ENCODE data around the gene TRPV3. TPM values are rescaled to one million over a fixed set of nuclear protein-coding genes. Genes with fewer than 3 reads are reported as not detected.

TRPV3 gene
- polyA plus RNA-seq, 1 donor (not counting 4 experiments of a cell fraction or from before 2014, with no cell fraction given): 9.4 TPM

DNA sequence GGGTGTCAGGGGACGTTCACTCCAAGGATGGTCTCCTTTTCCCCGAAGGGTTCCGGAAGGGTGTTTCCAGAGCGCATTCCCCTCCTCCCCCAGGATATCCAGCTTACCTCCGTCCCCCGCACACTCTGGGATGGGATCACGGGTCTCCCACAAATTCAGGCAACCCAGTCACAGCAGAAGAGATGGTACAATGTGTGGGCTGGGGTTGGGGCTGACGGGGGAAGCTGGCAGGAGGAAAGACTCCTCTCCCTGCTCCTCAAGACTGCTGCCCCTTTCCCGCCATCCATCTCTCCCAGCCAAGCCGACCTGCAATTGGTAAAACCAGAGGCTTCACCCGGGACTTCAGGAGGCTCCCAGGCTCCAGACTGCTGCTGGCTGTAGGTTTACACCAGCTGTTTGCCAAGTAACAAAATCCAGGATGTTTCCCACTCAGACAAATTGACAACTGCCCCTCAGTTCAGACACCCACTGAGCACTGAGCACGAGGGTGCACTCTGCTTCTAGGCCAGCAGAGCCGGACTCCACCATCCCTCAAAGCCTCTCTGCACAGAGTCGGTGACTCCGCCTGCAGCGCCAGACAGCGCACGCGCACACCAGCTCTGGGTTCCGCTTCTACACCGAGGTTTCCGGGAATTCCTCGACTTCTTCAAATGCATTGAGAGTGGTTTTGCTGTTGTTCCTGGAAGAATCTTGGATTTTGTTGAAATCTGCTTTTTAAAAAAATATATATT is 44.1 kb downstream of the TRPV3 start:
- Histone ChIP-seq H3K4me2 (ENCODE audit: control insufficient read depth, extremely low read depth, insufficient read depth, low read depth, low read length) (no peak overlapping the region), H2AFZ (ENCODE audit: control insufficient read depth, low read length) (no peak overlapping the region), H3K79me2 (ENCODE audit: control insufficient read depth, insufficient read depth, low read length) (no peaks in the 10 kb centered on the region), H3K4me1 (ENCODE audit: control insufficient read depth, extremely low read depth, insufficient read depth, low read length) (no peaks in the 10 kb centered on the region), H3K27me3 (ENCODE audit: control insufficient read depth, extremely low read depth, insufficient read depth, low read length) (no peaks in the 10 kb centered on the region), H3K9me3 (ENCODE audit: control insufficient read depth, low read depth, low read length) (no peaks in the 10 kb centered on the region), H3K4me3 (ENCODE audit: control insufficient read depth in 2 of 3, extremely low read depth in 1 of 3, insufficient read depth in 2 of 3, low read depth in 1 of 3, low read length in 3 of 3) (no peak overlapping the region), H3K36me3 (ENCODE audit: control insufficient read depth in 2 of 2, extremely low read depth in 1 of 2, insufficient read depth in 2 of 2, low read length in 2 of 2) (peaks cover 14 to 24% of the 10 kb centered on the region in 2 experiments), H3K27ac (ENCODE audit: control insufficient read depth, insufficient read depth, low read length) (no peak overlapping the region), H4K20me1 (ENCODE audit: control insufficient read depth, extremely low read depth, insufficient read depth, low read length) (no peaks in the 10 kb centered on the region), H3K9me1 (ENCODE audit: control insufficient read depth, extremely low read depth, insufficient read depth, low read length) (no peaks in the 10 kb centered on the region), H3K9ac (ENCODE audit: control insufficient read depth, extremely low read depth, insufficient read depth, low read length) (no peak overlapping the region)
- dilution Hi-C loops (cut with MboI; ENCODE audit: extremely low pct_ligation_motif_present, low sequenced_read_pairs): no loop called here
- no peak for TF ChIP-seq EZH2 (IDR thresholded peaks at IDR 0.05; ENCODE audit: low read length)
- TF ChIP-seq, protein P1, sequence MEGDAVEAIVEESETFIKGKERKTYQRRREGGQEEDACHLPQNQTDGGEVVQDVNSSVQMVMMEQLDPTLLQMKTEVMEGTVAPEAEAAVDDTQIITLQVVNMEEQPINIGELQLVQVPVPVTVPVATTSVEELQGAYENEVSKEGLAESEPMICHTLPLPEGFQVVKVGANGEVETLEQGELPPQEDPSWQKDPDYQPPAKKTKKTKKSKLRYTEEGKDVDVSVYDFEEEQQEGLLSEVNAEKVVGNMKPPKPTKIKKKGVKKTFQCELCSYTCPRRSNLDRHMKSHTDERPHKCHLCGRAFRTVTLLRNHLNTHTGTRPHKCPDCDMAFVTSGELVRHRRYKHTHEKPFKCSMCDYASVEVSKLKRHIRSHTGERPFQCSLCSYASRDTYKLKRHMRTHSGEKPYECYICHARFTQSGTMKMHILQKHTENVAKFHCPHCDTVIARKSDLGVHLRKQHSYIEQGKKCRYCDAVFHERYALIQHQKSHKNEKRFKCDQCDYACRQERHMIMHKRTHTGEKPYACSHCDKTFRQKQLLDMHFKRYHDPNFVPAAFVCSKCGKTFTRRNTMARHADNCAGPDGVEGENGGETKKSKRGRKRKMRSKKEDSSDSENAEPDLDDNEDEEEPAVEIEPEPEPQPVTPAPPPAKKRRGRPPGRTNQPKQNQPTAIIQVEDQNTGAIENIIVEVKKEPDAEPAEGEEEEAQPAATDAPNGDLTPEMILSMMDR (optimal IDR thresholded peaks at IDR 0.05 in 1 of 3, IDR thresholded peaks at IDR 0.05 in 1 of 3, conservative IDR thresholded peaks at IDR 0.05 in 1 of 3; ENCODE audit: extremely low read depth in 1 of 3, insufficient read depth in 2 of 3, low read length in 3 of 3): no peak
- no peak for FAIRE-seq
- no peak for DNase-seq (ENCODE audit: low read depth, low spot score)

- Histone ChIP-seq H4K20me1 (ENCODE audit: control insufficient read depth, extremely low read depth, insufficient read depth, low read length) (no peaks in the 10 kb centered on the region), H3K9me1 (ENCODE audit: control insufficient read depth, extremely low read depth, insufficient read depth, low read length) (no peaks in the 10 kb centered on the region), H3K4me2 (ENCODE audit: control insufficient read depth, extremely low read depth, insufficient read depth, low read depth, low read length) (no peak overlapping the region), H3K9ac (ENCODE audit: control insufficient read depth, extremely low read depth, insufficient read depth, low read length) (no peak overlapping the region), H3K36me3 (ENCODE audit: control insufficient read depth in 2 of 2, extremely low read depth in 1 of 2, insufficient read depth in 2 of 2, low read length in 2 of 2) (peaks cover 12 to 20% of the 10 kb centered on the region in 2 experiments), H3K4me1 (ENCODE audit: control insufficient read depth, extremely low read depth, insufficient read depth, low read length) (no peaks in the 10 kb centered on the region), H3K27me3 (ENCODE audit: control insufficient read depth, extremely low read depth, insufficient read depth, low read length) (no peaks in the 10 kb centered on the region), H3K27ac (ENCODE audit: control insufficient read depth, insufficient read depth, low read length) (no peak overlapping the region), H3K4me3 (ENCODE audit: control insufficient read depth in 2 of 3, extremely low read depth in 1 of 3, insufficient read depth in 2 of 3, low read depth in 1 of 3, low read length in 3 of 3) (no peak overlapping the region), H3K79me2 (ENCODE audit: control insufficient read depth, insufficient read depth, low read length) (no peaks in the 10 kb centered on the region), H2AFZ (ENCODE audit: control insufficient read depth, low read length) (no peak overlapping the region), H3K9me3 (ENCODE audit: control insufficient read depth, low read depth, low read length) (no peaks in the 10 kb centered on the region)
- no peak for DNase-seq (ENCODE audit: low read depth, low spot score)
- no peak for FAIRE-seq
- dilution Hi-C loops (cut with MboI; ENCODE audit: extremely low pct_ligation_motif_present, low sequenced_read_pairs): no loop called here
- TF ChIP-seq, protein P1 (optimal IDR thresholded peaks at IDR 0.05 in 1 of 3, IDR thresholded peaks at IDR 0.05 in 1 of 3, conservative IDR thresholded peaks at IDR 0.05 in 1 of 3; ENCODE audit: extremely low read depth in 1 of 3, insufficient read depth in 2 of 3, low read length in 3 of 3): no peak
- no peak for TF ChIP-seq EZH2 (IDR thresholded peaks at IDR 0.05; ENCODE audit: low read length)
These were observed 45.0 kb downstream of the TRPV3 start for GRCh38 chr17:3512505-3513171.

Data from keratinocyte (primary cell).